Nephron (organoid): ENCODE results near the gene OSBPL10.

ENCODE experiments used
- H3K27ac Mint-ChIP-seq, 3 experiments: 2 replicates each; pipeline ENCODE4 v1.8.0; 2020; ENCODE audit warnings: mixed read lengths in 3 of 3, mild to moderate bottlenecking in 2 of 3, moderate library complexity in 1 of 3
- H3K27me3 Mint-ChIP-seq: 2 replicates; pipeline ENCODE4 v1.8.0; 2021; ENCODE audit warnings: low read depth, mild to moderate bottlenecking, moderate library complexity, mixed read lengths
- H3K36me3 Mint-ChIP-seq: 2 replicates; pipeline ENCODE4 v1.8.0; 2020; ENCODE audit warnings: low read depth, mixed read lengths
- H3K4me1 Mint-ChIP-seq: 2 replicates; pipeline ENCODE4 v1.8.0; 2020; ENCODE audit warnings: mixed read lengths
- H3K4me3 Mint-ChIP-seq, 3 experiments: 2 replicates each; pipeline ENCODE4 v1.8.0; 2020; ENCODE audit warnings: mild to moderate bottlenecking in 3 of 3, mixed read lengths in 3 of 3, moderate library complexity in 2 of 3
- H3K9me3 Mint-ChIP-seq: 2 replicates; pipeline ENCODE4 v1.8.0; 2020; ENCODE audit warnings: mixed read lengths
- CTCF ChIP-seq, 3 experiments: fragments of 200-600 bp; sonication (generic); IDR thresholded peaks; one replicate each; pipeline ENCODE4 v1.5.0; 2021; ENCODE audit warnings: antibody characterized with exemption in 3 of 3; ENCODE audit not compliant: unreplicated experiment in 3 of 3

OSBPL10 gene

GRCh38 chr3:31713816-31714215 is 267.2 kb downstream of the OSBPL10 start:
- Mint-ChIP-seq H3K36me3 (peaks cover 15% of the 10 kb centered on the region), H3K9me3 (peaks cover 17% of the 10 kb centered on the region), H3K27ac (no peak overlapping the region), H3K4me3 (no peak overlapping the region), H3K4me1 (no peaks in the 10 kb centered on the region), H3K27me3 (peaks cover 13% of the 10 kb centered on the region)
- TF ChIP-seq CTCF (IDR thresholded peaks at IDR 0.05; ENCODE audit: unreplicated experiment in 3 of 3): no peak

- peaks cover 5% of the 10 kb centered on the region for H3K4me1 Mint-ChIP-seq
- peaks cover 13% of the 10 kb centered on the region for H3K27me3 Mint-ChIP-seq
- no peak overlapping the region for H3K4me3 Mint-ChIP-seq
- H3K9me3 Mint-ChIP-seq: peaks cover 17% of the 10 kb centered on the region
- no peak for TF ChIP-seq CTCF (IDR thresholded peaks at IDR 0.05; ENCODE audit: unreplicated experiment in 3 of 3)
- peaks cover 15% of the 10 kb centered on the region for H3K36me3 Mint-ChIP-seq
- no peak overlapping the region for H3K27ac Mint-ChIP-seq
Measured at GRCh38 chr3:31710123-31710803, 270.8 kb downstream of the OSBPL10 start.

GRCh38 chr3:31709526-31709925 is 271.5 kb downstream of the OSBPL10 start:
- Mint-ChIP-seq H3K4me1 (peaks cover 12% of the 10 kb centered on the region), H3K27ac (no peak overlapping the region), H3K27me3 (peaks cover 11% of the 10 kb centered on the region), H3K9me3 (peaks cover 13% of the 10 kb centered on the region), H3K36me3 (peaks cover 15% of the 10 kb centered on the region), H3K4me3 (no peak overlapping the region)
- no peak for TF ChIP-seq CTCF (IDR thresholded peaks at IDR 0.05; ENCODE audit: unreplicated experiment in 3 of 3)

GRCh38 chr3:31709005-31709404 is 272.1 kb downstream of the OSBPL10 start:
- peaks cover 18% of the 10 kb centered on the region for H3K4me1 Mint-ChIP-seq
- no peak overlapping the region for H3K4me3 Mint-ChIP-seq

GRCh38 chr3:31707286-31707685 is 273.8 kb downstream of the OSBPL10 start:
- Mint-ChIP-seq H3K36me3 (peaks cover 4% of the 10 kb centered on the region), H3K4me3 (no peak overlapping the region), H3K4me1 (peaks cover 23% of the 10 kb centered on the region), H3K27me3 (peaks cover 3% of the 10 kb centered on the region), H3K9me3 (peaks cover 3% of the 10 kb centered on the region), H3K27ac (no peak overlapping the region)
- no peak for TF ChIP-seq CTCF (IDR thresholded peaks at IDR 0.05; ENCODE audit: unreplicated experiment in 3 of 3)

More at GRCh38 chr3:31709005-31709404, 272.1 kb downstream of the OSBPL10 start:
- no peak for TF ChIP-seq CTCF (IDR thresholded peaks at IDR 0.05; ENCODE audit: unreplicated experiment in 3 of 3)
- H3K27ac Mint-ChIP-seq: no peak overlapping the region
- H3K27me3 Mint-ChIP-seq: peaks cover 7% of the 10 kb centered on the region
- H3K36me3 Mint-ChIP-seq: peaks cover 15% of the 10 kb centered on the region
- peaks cover 13% of the 10 kb centered on the region for H3K9me3 Mint-ChIP-seq

GRCh38 chr3:31705736-31706135 is 275.3 kb downstream of the OSBPL10 start:
- Mint-ChIP-seq H3K9me3 (no peaks in the 10 kb centered on the region), H3K36me3 (peaks cover 3% of the 10 kb centered on the region), H3K4me3 (no peak overlapping the region), H3K27me3 (peaks cover 3% of the 10 kb centered on the region), H3K27ac (peak overlapping the region in 1 of 3 experiments; percentile 51), H3K4me1 (peaks cover 23% of the 10 kb centered on the region)
- no peak for TF ChIP-seq CTCF (IDR thresholded peaks at IDR 0.05; ENCODE audit: unreplicated experiment in 3 of 3)
